BJ (cell line): ENCODE measurements around the gene CELF2. TPM values are rescaled to one million over a fixed set of nuclear protein-coding genes. Genes with fewer than 3 reads are reported as not detected.

Source experiments
- CTCF ChIA-PET: fragments of 350-600 bp; formaldehyde crosslinking; extraction: SDS; loops from one replicate; lab custom pipeline; 2021; ENCODE audit warnings: antibody characterized with exemption, inconsistent platforms; lab: Yijun Ruan, JAX
- POLR2A ChIA-PET: fragments of 300-600 bp; sonication (Branson Sonifier 250); formaldehyde crosslinking; extraction: SDS; loops from one replicate; lab custom pipeline; 2021; ENCODE audit warnings: antibody characterized with exemption; lab: Charles Lee
- DNase-seq: peaks from one replicate; pipeline ENCODE4 v3.0.0-alpha.2; 2011; ENCODE audit warnings: low read depth
- H3K27me3 ChIP-seq: 2 replicates; pipeline ENCODE4 v1.6.0; 2011; ENCODE audit warnings: low read length; ENCODE audit not compliant: control insufficient read depth, insufficient read depth
- H3K36me3 ChIP-seq: 2 replicates; pipeline ENCODE4 v1.5.1; 2011; ENCODE audit warnings: low read length; ENCODE audit not compliant: control insufficient read depth, insufficient read depth
- H3K4me3 ChIP-seq: 2 replicates; pipeline ENCODE4 v1.5.1; 2011; ENCODE audit warnings: low read depth, mild to moderate bottlenecking, control low read depth, low read length
- CTCF ChIP-seq: IDR thresholded peaks from 2 replicates; pipeline ENCODE4 v1.5.1; 2011; ENCODE audit warnings: low read depth, mild to moderate bottlenecking, control low read depth, inconsistent platforms, low read length, moderate library complexity; ENCODE audit not compliant: insufficient read depth
- polyA plus RNA-seq: library from polyadenylated mRNA; depleted of rRNA; stranded (reverse); fragments of >200 nt; gene quantifications from 2 replicates; pipeline ENCODE4 v1.2.3, GENCODE V29; 2011

CELF2 gene
- polyA plus RNA-seq, 1 experiment = 8.8 TPM

- ChIA-PET CTCF (interaction anchor here (0.7 to 1.0 kb wide), 4 partner anchors 8 to 35 kb away, joined by 3 read pairs; no protein-coding TSS in a partner anchor), POLR2A (no interaction called here)
- H3K4me3 ChIP-seq = no peak overlapping the region
- peak; percentile 15 for DNase-seq
- no peak for TF ChIP-seq CTCF
- no peaks in the 10 kb centered on the region for H3K27me3 ChIP-seq
- no peaks in the 10 kb centered on the region for H3K36me3 ChIP-seq
Measured at GRCh38 chr10:11234857-11235531, 217.3 kb downstream of the CELF2 start.

- Histone ChIP-seq H3K27me3 (no peaks in the 10 kb centered on the region), H3K36me3 (no peaks in the 10 kb centered on the region), H3K4me3 (no peak overlapping the region)
- no peak for TF ChIP-seq CTCF
- DNase-seq = no peak
- ChIA-PET CTCF (interaction anchor here (0.7 to 1.0 kb wide), 2 partner anchors 29 to 35 kb away, joined by 3 read pairs; no protein-coding TSS in a partner anchor), POLR2A (no interaction called here)
Measured at GRCh38 chr10:11235771-11236170, 218.1 kb downstream of the CELF2 start.

- POLR2A ChIA-PET = no interaction called here
- DNase-seq = no peak
Measured at GRCh38 chr10:11236234-11236633, 218.6 kb downstream of the CELF2 start.

DNA sequence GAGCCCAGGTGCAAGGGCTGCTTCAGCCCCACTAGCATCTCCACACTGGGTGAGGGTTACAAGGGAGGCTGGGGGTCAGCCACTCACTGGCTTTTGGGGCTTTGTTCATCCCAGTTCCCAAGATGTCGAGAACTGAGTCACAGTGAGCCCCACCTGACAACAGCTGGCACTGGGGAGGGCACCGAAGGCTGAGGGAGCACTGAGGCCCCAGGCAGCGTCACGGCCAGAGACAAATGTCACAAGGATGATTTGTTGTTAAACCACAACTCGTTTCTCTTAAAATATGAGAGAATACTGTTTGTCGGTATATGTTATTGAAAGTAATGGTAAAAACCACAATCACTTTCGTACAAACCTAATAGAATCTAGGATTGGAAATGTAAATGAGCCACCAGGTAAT, 219.9 kb downstream of the CELF2 start:
- H3K36me3 ChIP-seq = no peaks in the 10 kb centered on the region
- no peak overlapping the region for H3K4me3 ChIP-seq
- no peak for DNase-seq
- ChIA-PET CTCF (interaction anchor here (0.7 kb wide), 1 partner anchor 48 kb away, joined by 3 read pairs; no protein-coding TSS in a partner anchor), POLR2A (no interaction called here)
- no peak for TF ChIP-seq CTCF
- H3K27me3 ChIP-seq = no peaks in the 10 kb centered on the region

More at GRCh38 chr10:11236234-11236633, 218.6 kb downstream of the CELF2 start:
- CTCF ChIA-PET = no interaction called here
- H3K4me3 ChIP-seq = no peak overlapping the region
- TF ChIP-seq CTCF = no peak
- H3K36me3 ChIP-seq = no peaks in the 10 kb centered on the region
- no peaks in the 10 kb centered on the region for H3K27me3 ChIP-seq

- no peak for DNase-seq
- ChIA-PET POLR2A (no interaction called here), CTCF (no interaction called here)
- Histone ChIP-seq H3K4me3 (no peak overlapping the region), H3K36me3 (no peaks in the 10 kb centered on the region), H3K27me3 (no peaks in the 10 kb centered on the region)
- TF ChIP-seq CTCF = no peak
Measured at GRCh38 chr10:11238893-11239292, 221.2 kb downstream of the CELF2 start.
